Measurements from ENCODE around the gene DNAH14. TPM values are rescaled to one million over a fixed set of nuclear protein-coding genes. Genes with fewer than 3 reads are reported as not detected.
"Not testable (repeated sequence)": the region's sequence is repeated elsewhere in the genome, so short reads cannot be mapped to it uniquely, and the experiment has no call there.

DNAH14 gene
- polyA plus RNA-seq, 1 donor, result 18.2 TPM

DNA sequence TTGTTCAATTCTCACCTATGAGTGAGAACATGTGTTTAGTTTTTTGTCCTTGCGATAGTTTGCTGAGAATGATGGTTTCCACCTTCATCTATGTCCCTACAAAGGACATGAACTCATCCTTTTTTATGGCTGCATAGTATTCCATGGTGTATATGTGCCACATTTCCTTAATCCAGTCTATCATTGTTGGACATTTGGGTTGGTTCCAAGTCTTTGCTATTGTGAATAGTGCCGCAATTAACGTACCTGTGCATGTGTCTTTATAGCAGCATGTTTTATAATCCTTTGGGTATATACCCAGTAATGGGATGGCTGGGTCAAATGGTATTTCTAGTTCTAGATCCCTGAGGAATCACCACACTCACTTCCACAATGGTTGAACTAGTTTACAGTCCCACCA, 11.3 kb downstream of the DNAH14 start:
- not testable (repeated sequence) for H3K36me3 ChIP-seq (ENCODE audit: control insufficient read depth, insufficient read depth, low read length); H3K4me1 ChIP-seq (ENCODE audit: control insufficient read depth, insufficient read depth, low read length); H3K27me3 ChIP-seq (ENCODE audit: control insufficient read depth, insufficient read depth, low read length); DNase-seq; H3K27ac ChIP-seq (ENCODE audit: low read length); H3K4me3 ChIP-seq (ENCODE audit: low read length)
- no CpG with 5 or more reads among the region's 3 CpGs for WGBS (ENCODE audit: insufficient coverage, low lambda C conversion rate)
- H3K9me3 ChIP-seq (ENCODE audit: control insufficient read depth, low read depth, low read length), result peaks cover 13% of the 10 kb centered on the region

GRCh38 chr1:224945651-224946348, 16.3 kb downstream of the DNAH14 start:
- not testable (repeated sequence) for H3K9me3 ChIP-seq (ENCODE audit: control insufficient read depth, low read depth, low read length); H3K27ac ChIP-seq (ENCODE audit: low read length); H3K36me3 ChIP-seq (ENCODE audit: control insufficient read depth, insufficient read depth, low read length); H3K27me3 ChIP-seq (ENCODE audit: control insufficient read depth, insufficient read depth, low read length); DNase-seq; H3K4me3 ChIP-seq (ENCODE audit: low read length); H3K4me1 ChIP-seq (ENCODE audit: control insufficient read depth, insufficient read depth, low read length)
- no CpG with 5 or more reads among the region's 10 CpGs for WGBS (ENCODE audit: insufficient coverage, low lambda C conversion rate)

- WGBS (ENCODE audit: insufficient coverage, low lambda C conversion rate), result no CpG with 5 or more reads among the region's 6 CpGs
- H3K27me3 ChIP-seq (ENCODE audit: control insufficient read depth, insufficient read depth, low read length); DNase-seq; H3K36me3 ChIP-seq (ENCODE audit: control insufficient read depth, insufficient read depth, low read length); H3K4me1 ChIP-seq (ENCODE audit: control insufficient read depth, insufficient read depth, low read length); H3K4me3 ChIP-seq (ENCODE audit: low read length); H3K9me3 ChIP-seq (ENCODE audit: control insufficient read depth, low read depth, low read length); H3K27ac ChIP-seq (ENCODE audit: low read length): not testable (repeated sequence)
These were observed 16.8 kb downstream of the DNAH14 start for GRCh38 chr1:224946349-224946691.

DNA sequence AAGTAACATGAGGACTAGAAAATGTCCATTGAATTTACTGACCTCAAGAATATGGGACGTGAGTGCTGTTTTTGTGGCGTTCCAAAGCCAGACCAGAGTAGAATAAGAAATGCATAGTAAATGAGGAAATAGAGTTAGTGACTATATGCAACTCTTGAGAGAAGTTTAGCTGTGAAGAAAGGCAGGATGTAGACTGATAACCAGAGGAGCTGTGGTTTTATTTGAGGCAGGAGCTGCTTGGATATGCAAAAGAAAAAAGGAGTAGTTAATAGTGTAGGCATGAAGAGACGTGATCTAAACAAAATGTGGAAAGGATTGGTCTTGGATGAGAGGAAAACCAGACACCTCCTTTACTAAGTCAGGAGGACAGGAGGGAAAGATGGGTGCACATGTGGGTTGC, 28.2 kb downstream of the DNAH14 start:
- WGBS (ENCODE audit: insufficient coverage, low lambda C conversion rate), result 73% methylated on average over 3 of the region's 3 CpGs
- DNase-seq, result no peak
- Histone ChIP-seq H3K27ac (ENCODE audit: low read length) (no peak overlapping the region), H3K4me1 (ENCODE audit: control insufficient read depth, insufficient read depth, low read length) (no peaks in the 10 kb centered on the region), H3K36me3 (ENCODE audit: control insufficient read depth, insufficient read depth, low read length) (peaks cover 8% of the 10 kb centered on the region), H3K27me3 (ENCODE audit: control insufficient read depth, insufficient read depth, low read length) (no peaks in the 10 kb centered on the region), H3K9me3 (ENCODE audit: control insufficient read depth, low read depth, low read length) (no peaks in the 10 kb centered on the region), H3K4me3 (ENCODE audit: low read length) (no peak overlapping the region)

- peaks cover 8% of the 10 kb centered on the region for H3K36me3 ChIP-seq (ENCODE audit: control insufficient read depth, insufficient read depth, low read length)
- no CpG with 5 or more reads among the region's 1 CpG for WGBS (ENCODE audit: insufficient coverage, low lambda C conversion rate)
These were observed 29.0 kb downstream of the DNAH14 start for GRCh38 chr1:224958490-224958889.

DNA sequence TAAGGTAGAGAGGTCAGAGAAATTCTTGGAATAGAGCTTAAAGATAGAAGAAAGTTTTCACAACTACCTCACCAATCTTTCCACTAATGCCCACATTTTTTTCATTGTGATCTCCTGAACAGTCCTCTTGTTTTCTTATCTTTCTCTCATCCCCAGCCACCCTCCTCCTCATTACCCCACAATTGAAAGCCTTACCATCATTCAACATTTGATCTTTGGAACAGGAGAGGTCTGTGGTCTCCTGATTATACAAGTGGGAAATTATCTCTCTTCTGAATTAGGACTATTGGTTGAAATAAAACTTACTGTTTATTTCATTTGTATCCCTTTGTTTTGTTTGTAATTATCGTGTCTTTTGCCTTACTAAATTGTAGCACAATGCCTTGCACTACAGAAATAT, 29.6 kb downstream of the DNAH14 start:
- no peak overlapping the region for H3K4me3 ChIP-seq (ENCODE audit: low read length)
- no peak for DNase-seq
- WGBS (ENCODE audit: insufficient coverage, low lambda C conversion rate), result 33% methylated on average over 1 of the region's 1 CpG
- H3K27me3 ChIP-seq (ENCODE audit: control insufficient read depth, insufficient read depth, low read length), result no peaks in the 10 kb centered on the region
- no peaks in the 10 kb centered on the region for H3K4me1 ChIP-seq (ENCODE audit: control insufficient read depth, insufficient read depth, low read length)
- H3K27ac ChIP-seq (ENCODE audit: low read length), result no peak overlapping the region
- H3K36me3 ChIP-seq (ENCODE audit: control insufficient read depth, insufficient read depth, low read length), result peaks cover 8% of the 10 kb centered on the region
- no peaks in the 10 kb centered on the region for H3K9me3 ChIP-seq (ENCODE audit: control insufficient read depth, low read depth, low read length)

More at GRCh38 chr1:224958490-224958889, 29.0 kb downstream of the DNAH14 start:
- Histone ChIP-seq H3K4me1 (ENCODE audit: control insufficient read depth, insufficient read depth, low read length) (no peaks in the 10 kb centered on the region), H3K4me3 (ENCODE audit: low read length) (no peak overlapping the region), H3K9me3 (ENCODE audit: control insufficient read depth, low read depth, low read length) (no peaks in the 10 kb centered on the region), H3K27ac (ENCODE audit: low read length) (no peak overlapping the region), H3K27me3 (ENCODE audit: control insufficient read depth, insufficient read depth, low read length) (no peaks in the 10 kb centered on the region)
- DNase-seq, result no peak

DNA sequence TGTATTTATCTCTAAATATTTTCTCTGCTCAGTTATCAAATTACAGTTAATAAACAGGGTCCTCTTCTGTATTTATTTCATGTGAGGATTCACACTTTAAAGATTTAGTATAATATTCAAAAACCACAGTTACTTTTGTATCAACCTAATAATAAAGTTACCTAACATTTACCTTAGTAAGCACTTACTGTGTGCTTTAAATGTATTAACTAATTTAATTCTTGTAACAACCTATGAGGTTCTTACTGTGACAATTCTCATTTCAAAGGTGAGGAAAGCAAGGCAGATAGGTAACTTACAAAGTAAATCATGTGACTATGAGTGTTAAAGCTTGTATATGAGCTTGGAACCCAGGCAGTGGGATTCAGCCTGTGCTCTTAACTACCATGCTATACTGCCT, 30.2 kb downstream of the DNAH14 start:
- H3K9me3 ChIP-seq (ENCODE audit: control insufficient read depth, low read depth, low read length), result no peaks in the 10 kb centered on the region
- no peak overlapping the region for H3K27ac ChIP-seq (ENCODE audit: low read length)
- peak; percentile 25 to 47 for DNase-seq
- no peaks in the 10 kb centered on the region for H3K27me3 ChIP-seq (ENCODE audit: control insufficient read depth, insufficient read depth, low read length)
- no peak overlapping the region for H3K4me3 ChIP-seq (ENCODE audit: low read length)
- peaks cover 8% of the 10 kb centered on the region for H3K36me3 ChIP-seq (ENCODE audit: control insufficient read depth, insufficient read depth, low read length)
- H3K4me1 ChIP-seq (ENCODE audit: control insufficient read depth, insufficient read depth, low read length), result no peaks in the 10 kb centered on the region

GRCh38 chr1:224980181-224980580, 50.7 kb downstream of the DNAH14 start:
- Histone ChIP-seq H3K27ac (ENCODE audit: low read length) (no peak overlapping the region), H3K27me3 (ENCODE audit: control insufficient read depth, insufficient read depth, low read length) (no peaks in the 10 kb centered on the region), H3K36me3 (ENCODE audit: control insufficient read depth, insufficient read depth, low read length) (no peaks in the 10 kb centered on the region), H3K4me3 (ENCODE audit: low read length) (no peak overlapping the region), H3K4me1 (ENCODE audit: control insufficient read depth, insufficient read depth, low read length) (no peaks in the 10 kb centered on the region), H3K9me3 (ENCODE audit: control insufficient read depth, low read depth, low read length) (peaks cover 8% of the 10 kb centered on the region)
- DNase-seq, result no peak
- no CpG with 5 or more reads among the region's 5 CpGs for WGBS (ENCODE audit: insufficient coverage, low lambda C conversion rate)

- no CpG with 5 or more reads among the region's 1 CpG for WGBS (ENCODE audit: insufficient coverage, low lambda C conversion rate)
- not testable (repeated sequence) for H3K27ac ChIP-seq (ENCODE audit: low read length); DNase-seq; H3K4me3 ChIP-seq (ENCODE audit: low read length); H3K27me3 ChIP-seq (ENCODE audit: control insufficient read depth, insufficient read depth, low read length); H3K36me3 ChIP-seq (ENCODE audit: control insufficient read depth, insufficient read depth, low read length); H3K4me1 ChIP-seq (ENCODE audit: control insufficient read depth, insufficient read depth, low read length); H3K9me3 ChIP-seq (ENCODE audit: control insufficient read depth, low read depth, low read length)
These were observed 52.5 kb downstream of the DNAH14 start for GRCh38 chr1:224981922-224982354.

GRCh38 chr1:224988042-224988441, 58.6 kb downstream of the DNAH14 start:
- Histone ChIP-seq H3K9me3 (ENCODE audit: control insufficient read depth, low read depth, low read length) (peaks cover 8% of the 10 kb centered on the region), H3K36me3 (ENCODE audit: control insufficient read depth, insufficient read depth, low read length) (no peaks in the 10 kb centered on the region), H3K4me3 (ENCODE audit: low read length) (no peak overlapping the region), H3K27me3 (ENCODE audit: control insufficient read depth, insufficient read depth, low read length) (no peaks in the 10 kb centered on the region), H3K4me1 (ENCODE audit: control insufficient read depth, insufficient read depth, low read length) (no peaks in the 10 kb centered on the region), H3K27ac (ENCODE audit: low read length) (no peak overlapping the region)
- no CpG with 5 or more reads among the region's 6 CpGs for WGBS (ENCODE audit: insufficient coverage, low lambda C conversion rate)
- no peak for DNase-seq

- DNase-seq, result no peak
- no peaks in the 10 kb centered on the region for H3K36me3 ChIP-seq (ENCODE audit: control insufficient read depth, insufficient read depth, low read length)
- H3K4me1 ChIP-seq (ENCODE audit: control insufficient read depth, insufficient read depth, low read length), result no peaks in the 10 kb centered on the region
- H3K27ac ChIP-seq (ENCODE audit: low read length), result no peak overlapping the region
- WGBS (ENCODE audit: insufficient coverage, low lambda C conversion rate), result 80% methylated on average over 1 of the region's 1 CpG
- peaks cover 8% of the 10 kb centered on the region for H3K9me3 ChIP-seq (ENCODE audit: control insufficient read depth, low read depth, low read length)
- no peak overlapping the region for H3K4me3 ChIP-seq (ENCODE audit: low read length)
- H3K27me3 ChIP-seq (ENCODE audit: control insufficient read depth, insufficient read depth, low read length), result no peaks in the 10 kb centered on the region
These were observed 60.1 kb downstream of the DNAH14 start for GRCh38 chr1:224989615-224990014.
